GM21360 (cell line): Measurements from ENCODE around the gene CAMTA1.

Experiments
- ATAC-seq: cut with Tn5 transposase; IDR thresholded peaks from one replicate; pipeline ENCODE4 v1.9.1; 2021; ENCODE audit warnings: mild to moderate bottlenecking, moderate library complexity; ENCODE audit not compliant: unreplicated experiment

Gene CAMTA1

GRCh38 chr1:7454052-7454815 is 669.0 kb downstream of the CAMTA1 start:
- no peak for ATAC-seq

- no peak for ATAC-seq
Measured at GRCh38 chr1:7454895-7455784, 669.9 kb downstream of the CAMTA1 start.

GRCh38 chr1:7455796-7456721 is 670.8 kb downstream of the CAMTA1 start:
- no peak for ATAC-seq

- no peak for ATAC-seq
Measured at GRCh38 chr1:7456722-7457082, 671.4 kb downstream of the CAMTA1 start.

- no peak for ATAC-seq
Measured at GRCh38 chr1:7457811-7458210, 672.6 kb downstream of the CAMTA1 start.

GRCh38 chr1:7458946-7459345 is 673.7 kb downstream of the CAMTA1 start:
- ATAC-seq: no peak

- ATAC-seq: no peak
Measured at GRCh38 chr1:7459914-7460313, 674.7 kb downstream of the CAMTA1 start.

GRCh38 chr1:7460807-7461206 is 675.6 kb downstream of the CAMTA1 start:
- no peak for ATAC-seq

- no peak for ATAC-seq
Measured at GRCh38 chr1:7462617-7463016, 677.4 kb downstream of the CAMTA1 start.

- ATAC-seq: no peak
Measured at GRCh38 chr1:7463526-7463925, 678.3 kb downstream of the CAMTA1 start.

GRCh38 chr1:7464736-7465135 is 679.5 kb downstream of the CAMTA1 start:
- ATAC-seq: no peak

- ATAC-seq: no peak
Measured at GRCh38 chr1:7467476-7468175, 682.4 kb downstream of the CAMTA1 start.

GRCh38 chr1:7468248-7468647 is 683.0 kb downstream of the CAMTA1 start:
- ATAC-seq: no peak

- ATAC-seq: no peak
Measured at GRCh38 chr1:7469255-7469938, 684.1 kb downstream of the CAMTA1 start.

- no peak for ATAC-seq
Measured at GRCh38 chr1:7470904-7471638, 685.8 kb downstream of the CAMTA1 start.

- ATAC-seq: no peak
Measured at GRCh38 chr1:7471836-7472235, 686.6 kb downstream of the CAMTA1 start.

- no peak for ATAC-seq
Measured at GRCh38 chr1:7473223-7474142, 688.2 kb downstream of the CAMTA1 start.

- no peak for ATAC-seq
Measured at GRCh38 chr1:7474143-7474490, 688.9 kb downstream of the CAMTA1 start.
